Central memory CD8-positive, alpha-beta T cell (primary cell): ENCODE measurements around the gene FAT4.

Experiments used
- ATAC-seq: fragments of 150-1000 bp; cut with Tn5 transposase; replicated peaks from 2 replicates; pipeline ENCODE4 v1.10.0; 2022; ENCODE audit warnings: mild to moderate bottlenecking, moderate FRiP score, moderate number of reproducible peaks; ENCODE audit not compliant: poor library complexity, severe bottlenecking; ENCODE audit errors: extremely low read depth
- DNase-seq, 2 donors: peaks; one replicate each; pipeline ENCODE4 v3.0.0; 2021; ENCODE audit warnings: low spot score in 2 of 2
- H3K27ac Mint-ChIP-seq: one replicate; pipeline ENCODE4 v1.8.0; 2022; ENCODE audit warnings: low read depth, mild to moderate bottlenecking, moderate library complexity, mixed read lengths
- H3K27me3 Mint-ChIP-seq: one replicate; pipeline ENCODE4 v1.8.0; 2022; ENCODE audit warnings: mixed read lengths
- H3K36me3 Mint-ChIP-seq: one replicate; pipeline ENCODE4 v1.8.0; 2022; ENCODE audit warnings: mild to moderate bottlenecking, moderate library complexity, mixed read lengths; ENCODE audit not compliant: insufficient read depth
- H3K4me1 Mint-ChIP-seq: one replicate; pipeline ENCODE4 v1.8.0; 2022; ENCODE audit warnings: mixed read lengths
- H3K4me3 Mint-ChIP-seq: one replicate; pipeline ENCODE4 v1.8.0; 2022; ENCODE audit warnings: mild to moderate bottlenecking, moderate library complexity, mixed read lengths
- H3K9me3 Mint-ChIP-seq: one replicate; pipeline ENCODE4 v1.8.0; 2022; ENCODE audit warnings: mixed read lengths

FAT4 gene

GRCh38 chr4:125303821-125304220 is 10.9 kb upstream of the FAT4 start:
- Mint-ChIP-seq H3K4me1 (no peaks in the 10 kb centered on the region), H3K27me3 (no peaks in the 10 kb centered on the region), H3K27ac (no peak overlapping the region), H3K36me3 (no peaks in the 10 kb centered on the region), H3K4me3 (no peak overlapping the region), H3K9me3 (no peaks in the 10 kb centered on the region)
- ATAC-seq = no peak
- DNase-seq = no peak

GRCh38 chr4:125306112-125306511 is 8.6 kb upstream of the FAT4 start:
- Mint-ChIP-seq H3K9me3 (no peaks in the 10 kb centered on the region), H3K27me3 (no peaks in the 10 kb centered on the region), H3K4me3 (no peak overlapping the region), H3K36me3 (no peaks in the 10 kb centered on the region), H3K4me1 (no peaks in the 10 kb centered on the region), H3K27ac (no peak overlapping the region)
- DNase-seq = no peak
- no peak for ATAC-seq

DNA sequence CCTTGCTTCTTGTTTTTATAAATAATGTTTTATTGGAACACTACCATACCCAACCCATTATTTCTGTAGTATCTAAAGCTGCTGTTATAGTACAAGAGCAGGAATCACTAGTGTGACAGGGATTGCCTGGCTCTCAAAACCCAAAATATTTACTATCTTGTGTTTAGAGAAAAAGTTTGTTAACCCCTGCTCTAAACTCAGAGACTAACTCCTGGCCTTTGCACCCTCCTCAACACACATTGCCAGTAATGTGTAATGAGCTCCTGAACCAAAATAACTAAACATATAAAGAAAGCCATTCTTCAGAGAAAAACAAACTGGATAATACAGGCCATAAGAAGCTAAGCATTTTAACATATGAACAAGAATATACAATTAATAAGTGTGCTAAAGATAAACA is 8.2 kb upstream of the FAT4 start:
- DNase-seq (no peak), ATAC-seq (no peak)
- Mint-ChIP-seq H3K36me3 (no peaks in the 10 kb centered on the region), H3K27ac (no peak overlapping the region), H3K4me1 (no peaks in the 10 kb centered on the region), H3K27me3 (no peaks in the 10 kb centered on the region), H3K9me3 (no peaks in the 10 kb centered on the region), H3K4me3 (no peak overlapping the region)

DNA sequence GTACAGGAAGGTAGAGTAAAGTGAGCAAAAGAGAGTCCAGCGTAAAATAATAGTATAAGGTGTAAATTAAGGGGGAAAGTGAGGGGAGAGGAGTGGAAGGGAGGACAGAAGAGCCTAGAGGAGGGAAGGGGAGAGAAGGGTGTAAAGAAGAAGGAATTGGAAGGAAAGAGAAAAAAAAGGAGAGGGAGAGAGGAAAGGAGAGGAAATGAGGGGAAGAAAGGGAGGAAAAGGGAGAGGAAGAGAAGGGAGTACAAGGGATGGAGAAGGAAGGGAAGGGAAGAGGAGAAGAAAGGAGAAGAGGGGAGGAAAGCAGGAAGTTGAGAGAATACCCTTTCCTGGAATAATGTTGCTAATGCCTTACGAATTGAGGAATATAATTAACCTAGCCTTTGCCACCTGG is 3.3 kb upstream of the FAT4 start:
- Mint-ChIP-seq H3K27me3 (peaks cover 31% of the 10 kb centered on the region), H3K9me3 (no peaks in the 10 kb centered on the region), H3K27ac (no peak overlapping the region), H3K4me3 (no peak overlapping the region), H3K36me3 (no peaks in the 10 kb centered on the region), H3K4me1 (peaks cover 21% of the 10 kb centered on the region)
- DNase-seq (no peak), ATAC-seq (no peak)

DNA sequence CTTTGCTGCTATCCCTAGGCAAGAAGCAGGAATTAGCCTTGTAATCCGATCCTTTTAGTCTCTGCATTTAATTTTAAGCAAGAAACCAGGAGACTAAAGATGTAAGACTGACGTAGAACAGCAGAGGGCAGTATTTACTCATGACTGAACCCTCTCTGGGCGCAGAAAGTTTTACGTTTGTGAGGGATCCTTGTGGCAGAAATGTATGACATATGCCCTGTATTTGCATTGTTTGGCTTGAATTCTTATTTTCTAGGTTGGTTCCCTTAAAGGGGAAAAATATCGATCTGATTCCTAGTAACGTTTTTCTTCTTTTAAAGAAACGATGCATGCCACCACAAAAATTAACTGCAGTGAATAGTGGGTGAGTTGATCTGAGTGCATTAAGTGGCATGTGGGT is 1.3 kb upstream of the FAT4 start:
- Mint-ChIP-seq H3K4me3 (no peak overlapping the region), H3K36me3 (no peaks in the 10 kb centered on the region), H3K4me1 (peaks cover 21% of the 10 kb centered on the region), H3K27me3 (peaks cover 50% of the 10 kb centered on the region), H3K9me3 (no peaks in the 10 kb centered on the region), H3K27ac (no peak overlapping the region)
- no peak for DNase-seq
- ATAC-seq = no peak

DNA sequence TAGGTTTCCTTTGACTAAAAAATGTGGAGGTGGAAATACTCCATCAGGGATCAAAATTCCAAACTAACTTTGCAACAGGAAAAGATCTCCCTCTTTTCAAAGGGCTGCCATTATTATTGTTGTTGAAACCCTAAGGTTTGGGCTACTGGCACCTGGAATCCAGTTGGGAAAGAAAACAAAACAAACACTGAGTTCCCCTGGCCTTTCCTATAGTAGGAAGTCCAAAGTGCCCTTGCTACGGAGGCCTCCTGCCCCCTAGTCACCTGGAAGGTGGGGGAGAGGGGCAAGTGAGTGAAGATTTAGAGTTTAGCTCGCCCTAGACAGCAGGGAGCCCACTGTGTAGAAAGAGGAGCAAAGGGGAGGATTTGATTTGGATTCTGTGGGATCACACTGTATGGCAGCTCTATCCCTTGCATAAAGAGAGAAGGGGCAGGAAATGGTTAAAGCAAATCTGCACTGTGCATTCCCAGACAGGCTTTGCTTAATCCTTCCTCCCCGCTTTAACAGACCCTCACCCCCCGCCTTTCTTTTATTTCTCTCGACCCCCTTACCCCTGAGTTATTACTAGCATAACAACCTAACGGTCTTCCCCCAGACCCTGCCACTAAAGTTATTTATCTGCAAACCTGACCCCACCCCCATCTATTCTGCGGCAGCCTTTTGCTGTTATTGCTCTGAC is 627 bp upstream of the FAT4 start:
- Mint-ChIP-seq H3K9me3 (no peaks in the 10 kb centered on the region), H3K27me3 (peaks cover 53% of the 10 kb centered on the region)

DNA sequence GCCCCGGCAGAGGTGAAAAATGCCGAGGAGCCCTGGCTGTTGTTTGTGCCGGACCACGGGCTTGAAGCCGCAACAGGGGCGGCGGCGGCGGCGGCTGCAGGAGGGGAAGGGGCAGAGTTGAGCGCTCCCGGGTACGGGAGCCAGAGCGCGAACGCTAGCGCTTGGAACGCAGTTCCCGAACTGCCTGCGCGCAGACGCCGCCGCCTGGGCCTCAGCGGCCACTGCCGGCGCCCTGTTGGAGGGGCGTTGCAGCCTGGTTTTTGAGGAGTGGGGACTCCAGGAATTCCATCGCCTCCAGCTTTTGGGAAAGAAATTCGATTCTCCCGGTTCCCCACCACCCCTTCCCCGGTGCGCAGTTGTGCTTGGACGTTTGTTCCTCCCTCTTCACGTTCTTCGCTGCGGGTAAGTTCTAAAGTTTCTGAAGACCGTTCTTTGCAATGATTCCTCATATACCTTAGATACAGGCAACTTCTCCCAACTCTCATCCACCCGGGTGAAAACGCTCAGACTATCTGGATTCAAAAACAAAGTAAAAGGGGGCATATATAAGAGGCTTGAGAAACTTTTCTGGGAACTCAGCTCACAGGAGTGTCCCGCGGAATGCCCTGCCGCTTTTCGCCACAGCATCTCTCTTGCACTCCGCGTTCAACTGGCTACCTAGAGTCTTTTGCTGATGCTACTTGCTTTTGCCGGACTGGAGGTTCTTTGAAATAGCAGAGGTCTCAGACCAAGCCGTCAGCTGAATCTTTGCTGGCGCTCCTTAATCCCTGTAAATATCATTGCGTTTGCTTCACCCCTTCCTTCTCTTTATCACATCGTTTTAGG is 1.0 kb downstream of the FAT4 start:
- DNase-seq (no peak), ATAC-seq (no peak)
- Mint-ChIP-seq H3K9me3 (no peaks in the 10 kb centered on the region), H3K36me3 (no peaks in the 10 kb centered on the region), H3K27ac (no peak overlapping the region), H3K27me3 (peaks cover 53% of the 10 kb centered on the region), H3K4me1 (peaks cover 21% of the 10 kb centered on the region), H3K4me3 (peak overlapping the region; percentile 76)

More for the DNA sequence above, 627 bp upstream of the FAT4 start:
- DNase-seq (no peak), ATAC-seq (no peak)
- peak overlapping the region; percentile 76 for H3K4me3 Mint-ChIP-seq
- no peaks in the 10 kb centered on the region for H3K36me3 Mint-ChIP-seq
- H3K4me1 Mint-ChIP-seq = peaks cover 21% of the 10 kb centered on the region
- H3K27ac Mint-ChIP-seq = peak overlapping the region; percentile 29

DNA sequence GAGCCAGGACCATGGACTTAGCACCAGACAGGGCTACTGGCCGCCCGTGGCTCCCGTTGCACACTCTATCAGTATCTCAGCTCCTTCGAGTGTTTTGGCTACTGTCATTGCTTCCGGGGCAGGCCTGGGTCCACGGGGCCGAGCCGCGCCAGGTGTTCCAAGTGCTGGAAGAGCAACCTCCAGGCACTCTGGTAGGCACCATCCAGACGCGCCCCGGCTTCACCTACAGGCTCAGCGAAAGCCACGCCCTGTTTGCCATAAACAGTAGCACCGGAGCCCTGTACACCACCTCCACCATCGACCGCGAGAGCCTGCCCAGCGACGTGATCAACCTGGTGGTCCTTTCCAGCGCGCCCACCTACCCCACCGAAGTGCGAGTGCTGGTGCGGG is 1.6 kb downstream of the FAT4 start:
- DNase-seq (no peak), ATAC-seq (no peak)
- Mint-ChIP-seq H3K27me3 (peaks cover 53% of the 10 kb centered on the region), H3K36me3 (no peaks in the 10 kb centered on the region), H3K4me3 (peak overlapping the region; percentile 76), H3K9me3 (no peaks in the 10 kb centered on the region), H3K27ac (no peak overlapping the region), H3K4me1 (peaks cover 21% of the 10 kb centered on the region)

- peak overlapping the region; percentile 76 for H3K4me3 Mint-ChIP-seq
- no peaks in the 10 kb centered on the region for H3K36me3 Mint-ChIP-seq
- ATAC-seq (no peak), DNase-seq (no peak)
- H3K9me3 Mint-ChIP-seq = no peaks in the 10 kb centered on the region
- H3K27ac Mint-ChIP-seq = no peak overlapping the region
- H3K27me3 Mint-ChIP-seq = peaks cover 53% of the 10 kb centered on the region
- H3K4me1 Mint-ChIP-seq = peaks cover 21% of the 10 kb centered on the region
Measured at GRCh38 chr4:125316791-125317524, 2.2 kb downstream of the FAT4 start.

- Mint-ChIP-seq H3K27ac (no peak overlapping the region), H3K27me3 (peaks cover 53% of the 10 kb centered on the region), H3K36me3 (no peaks in the 10 kb centered on the region), H3K4me3 (no peak overlapping the region), H3K4me1 (peaks cover 21% of the 10 kb centered on the region), H3K9me3 (no peaks in the 10 kb centered on the region)
- no peak for ATAC-seq
- DNase-seq = no peak
Measured at GRCh38 chr4:125317525-125317877, 2.7 kb downstream of the FAT4 start.

- DNase-seq (no peak), ATAC-seq (no peak)
- Mint-ChIP-seq H3K9me3 (no peaks in the 10 kb centered on the region), H3K27ac (no peak overlapping the region), H3K27me3 (peaks cover 41% of the 10 kb centered on the region), H3K4me1 (peaks cover 19% of the 10 kb centered on the region), H3K4me3 (no peak overlapping the region), H3K36me3 (no peaks in the 10 kb centered on the region)
Measured at GRCh38 chr4:125319311-125319710, 4.6 kb downstream of the FAT4 start.

- H3K4me3 Mint-ChIP-seq = no peak overlapping the region
- H3K9me3 Mint-ChIP-seq = no peaks in the 10 kb centered on the region
- H3K4me1 Mint-ChIP-seq = no peaks in the 10 kb centered on the region
- DNase-seq = no peak
- no peak overlapping the region for H3K27ac Mint-ChIP-seq
- no peaks in the 10 kb centered on the region for H3K36me3 Mint-ChIP-seq
- H3K27me3 Mint-ChIP-seq = peaks cover 19% of the 10 kb centered on the region
- no peak for ATAC-seq
Measured at GRCh38 chr4:125321709-125322365, 7.1 kb downstream of the FAT4 start.
